Vagina (tissue), 2 donors: ENCODE data around the gene TP73.

ENCODE experiments used
- CTCF ChIP-seq, 3 experiments: fragments of 450-650 bp in 2 of 3; fragments of 200-600 bp in 1 of 3; sonication (generic) in 1 of 3; IDR thresholded peaks; one replicate each; pipeline ENCODE4 v1.5.1; 2017 to 2019; ENCODE audit warnings: antibody characterized with exemption in 3 of 3, mild to moderate bottlenecking in 2 of 3, moderate library complexity in 2 of 3
- POLR2A ChIP-seq, 2 donors: fragments of 450-650 bp; IDR thresholded peaks; one replicate each; pipeline ENCODE4 v1.6.1; 2017; ENCODE audit warnings: antibody characterized with exemption in 2 of 2, mild to moderate bottlenecking in 2 of 2, moderate library complexity in 2 of 2
- POLR2AphosphoS5 ChIP-seq, 2 donors: sonication (generic); formaldehyde crosslinking; IDR thresholded peaks; one replicate each; pipeline ENCODE4 v1.9.0; 2017; ENCODE audit warnings: antibody characterized with exemption in 2 of 2, mild to moderate bottlenecking in 2 of 2, low read depth in 1 of 2; ENCODE audit not compliant: insufficient read depth in 1 of 2

GRCh38 chr1:3689138-3689750 lies 36.9 kb downstream of the TP73 start:
- TF ChIP-seq CTCF (IDR thresholded peaks at IDR 0.05) (no peak), POLR2AphosphoS5 (IDR thresholded peaks at IDR 0.05; ENCODE audit: insufficient read depth in 1 of 2, low read depth in 1 of 2) (no peak), POLR2A (IDR thresholded peaks at IDR 0.05) (no peak)
